Suprapubic skin (tissue), 4 donors: Measurements from ENCODE around the gene MAML2.
A peak's percentile ranks its signal among the peaks of the same experiment; 100 is the strongest.

Experiments
- EP300 ChIP-seq: sonication (generic); formaldehyde crosslinking; IDR thresholded peaks from one replicate; pipeline ENCODE4 v1.6.1; 2017; ENCODE audit warnings: antibody characterized with exemption
- POLR2A ChIP-seq, 2 donors: fragments of 450-650 bp; IDR thresholded peaks; one replicate each; pipeline ENCODE4 v1.6.1; 2017; ENCODE audit warnings: antibody characterized with exemption in 2 of 2, mild to moderate bottlenecking in 2 of 2, moderate library complexity in 2 of 2
- POLR2AphosphoS5 ChIP-seq, 3 donors: sonication (generic); formaldehyde crosslinking; IDR thresholded peaks; one replicate each; pipeline ENCODE4 v1.6.1; 2017; ENCODE audit warnings: antibody characterized with exemption in 3 of 3
- TF ChIP-seq, protein P1 (sequence below), 2 donors: fragments of 200-600 bp in 1 of 2; fragments of 450-650 bp in 1 of 2; sonication (generic) in 1 of 2; IDR thresholded peaks; one replicate each; pipeline ENCODE4 v1.5.1; 2016 to 2019; ENCODE audit warnings: antibody characterized with exemption in 2 of 2, mild to moderate bottlenecking in 1 of 2, moderate library complexity in 1 of 2

DNA sequence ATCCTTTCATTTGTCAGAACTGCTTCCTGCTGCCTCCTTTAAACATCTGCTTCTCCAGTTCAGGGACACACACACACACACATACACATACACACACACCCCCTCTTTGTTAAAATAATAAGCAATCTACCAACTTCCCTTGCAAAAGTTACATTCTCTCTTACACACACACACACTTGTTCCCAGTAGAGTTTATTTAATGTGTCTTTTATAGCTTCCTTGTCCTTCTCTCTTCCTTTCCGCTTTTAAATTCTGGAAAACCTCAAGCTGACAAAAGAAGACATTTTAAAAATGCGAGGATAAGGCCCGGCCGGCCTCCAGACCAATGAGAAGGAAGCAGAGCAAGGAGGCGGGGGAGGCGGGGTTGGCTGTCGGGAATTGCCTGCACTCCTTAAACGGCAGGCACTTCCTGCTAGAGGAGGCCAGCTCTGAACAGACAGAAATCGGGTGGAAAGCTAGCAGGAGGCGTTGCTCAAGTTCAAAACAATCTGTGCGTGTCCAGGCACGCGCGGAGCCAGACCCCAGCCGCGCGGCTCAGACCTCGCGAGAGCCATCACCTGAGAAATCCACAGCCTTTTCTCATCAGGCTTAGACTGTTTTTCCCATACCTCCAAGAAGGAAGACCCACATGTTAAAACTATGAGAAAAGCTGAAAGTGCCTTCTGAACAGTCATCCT lies 99.9 kb downstream of the MAML2 start:
- TF ChIP-seq, protein P1, sequence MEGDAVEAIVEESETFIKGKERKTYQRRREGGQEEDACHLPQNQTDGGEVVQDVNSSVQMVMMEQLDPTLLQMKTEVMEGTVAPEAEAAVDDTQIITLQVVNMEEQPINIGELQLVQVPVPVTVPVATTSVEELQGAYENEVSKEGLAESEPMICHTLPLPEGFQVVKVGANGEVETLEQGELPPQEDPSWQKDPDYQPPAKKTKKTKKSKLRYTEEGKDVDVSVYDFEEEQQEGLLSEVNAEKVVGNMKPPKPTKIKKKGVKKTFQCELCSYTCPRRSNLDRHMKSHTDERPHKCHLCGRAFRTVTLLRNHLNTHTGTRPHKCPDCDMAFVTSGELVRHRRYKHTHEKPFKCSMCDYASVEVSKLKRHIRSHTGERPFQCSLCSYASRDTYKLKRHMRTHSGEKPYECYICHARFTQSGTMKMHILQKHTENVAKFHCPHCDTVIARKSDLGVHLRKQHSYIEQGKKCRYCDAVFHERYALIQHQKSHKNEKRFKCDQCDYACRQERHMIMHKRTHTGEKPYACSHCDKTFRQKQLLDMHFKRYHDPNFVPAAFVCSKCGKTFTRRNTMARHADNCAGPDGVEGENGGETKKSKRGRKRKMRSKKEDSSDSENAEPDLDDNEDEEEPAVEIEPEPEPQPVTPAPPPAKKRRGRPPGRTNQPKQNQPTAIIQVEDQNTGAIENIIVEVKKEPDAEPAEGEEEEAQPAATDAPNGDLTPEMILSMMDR (IDR thresholded peaks at IDR 0.05) = no peak
- TF ChIP-seq POLR2A (IDR thresholded peaks at IDR 0.05) (no peak), POLR2AphosphoS5 (IDR thresholded peaks at IDR 0.05) (peak in 2 of 3 donors; percentile 77 to 87), EP300 (no peak)
